CD4-positive, alpha-beta T cell (primary cell): ENCODE measurements around the gene PROSER2. TPM values are rescaled to one million over a fixed set of nuclear protein-coding genes. Genes with fewer than 3 reads are reported as not detected.

Source experiments
- ATAC-seq: fragments of 200-7000 bp; cut with Tn5 transposase; one replicate; pipeline ENCODE4 v1.10.0; 2022; ENCODE audit warnings: mild to moderate bottlenecking; ENCODE audit not compliant: poor library complexity
- CTCF ChIA-PET: fragments of 350-600 bp; sonication (Branson Sonifier 250); formaldehyde crosslinking; loops from one replicate; lab custom pipeline; 2021; ENCODE audit warnings: antibody characterized with exemption, inconsistent platforms; lab: Charles Lee
- POLR2A ChIA-PET: fragments of 350-600 bp; sonication (Branson Sonifier 250); formaldehyde crosslinking; loops from one replicate; lab custom pipeline; 2021; ENCODE audit warnings: antibody characterized with exemption, inconsistent platforms; lab: Charles Lee
- DNase-seq, 14 experiments: peaks; one replicate each; pipeline ENCODE4 v3.0.0-alpha.2; 2013 to 2020; ENCODE audit warnings: mixed read lengths in 2 of 14
- H3K27ac ChIP-seq, 2 donors: one replicate each; pipeline versions ENCODE4 v1.5.1 to v1.7.0; 2013; ENCODE audit warnings: low read length in 2 of 2, low read depth in 1 of 2, mild to moderate bottlenecking in 1 of 2
- H3K27me3 ChIP-seq, 2 experiments: 1 replicate in 1 of 2; 2 replicates in 1 of 2; pipeline versions ENCODE4 v1.6.1 to v1.7.0; 2013; ENCODE audit warnings: low read length in 2 of 2, control low read depth in 1 of 2, mild to moderate bottlenecking in 1 of 2, moderate library complexity in 1 of 2; ENCODE audit not compliant: insufficient read depth in 2 of 2, control insufficient read depth in 1 of 2
- H3K36me3 ChIP-seq: one replicate; pipeline ENCODE4 v1.6.1; 2013; ENCODE audit warnings: low read length, control low read depth; ENCODE audit not compliant: insufficient read depth
- H3K4me1 ChIP-seq: one replicate; pipeline ENCODE4 v1.6.1; 2013; ENCODE audit warnings: low read length, control low read depth; ENCODE audit not compliant: insufficient read depth
- H3K4me3 ChIP-seq: one replicate; pipeline ENCODE4 v1.5.1; 2013; ENCODE audit warnings: mild to moderate bottlenecking, low read length, moderate library complexity
- H3K9me3 ChIP-seq, 2 experiments: 1 replicate in 1 of 2; 2 replicates in 1 of 2; pipeline versions ENCODE4 v1.6.1 to v1.7.0; 2013; ENCODE audit warnings: low read length in 2 of 2, mild to moderate bottlenecking in 2 of 2, control low read depth in 1 of 2, moderate library complexity in 1 of 2; ENCODE audit not compliant: control insufficient read depth in 1 of 2, insufficient read depth in 1 of 2
- H3K27ac Mint-ChIP-seq: one replicate; pipeline ENCODE4 v1.8.0; 2020; ENCODE audit warnings: mixed read lengths
- H3K27me3 Mint-ChIP-seq: one replicate; pipeline ENCODE4 v1.8.0; 2021; ENCODE audit warnings: mixed read lengths
- H3K36me3 Mint-ChIP-seq: one replicate; pipeline ENCODE4 v1.8.0; 2021; ENCODE audit warnings: low read depth, mixed read lengths
- H3K4me1 Mint-ChIP-seq: one replicate; pipeline ENCODE4 v1.8.0; 2021; ENCODE audit warnings: low read depth, mixed read lengths
- H3K4me3 Mint-ChIP-seq: one replicate; pipeline ENCODE4 v1.8.0; 2020; ENCODE audit warnings: mild to moderate bottlenecking, mixed read lengths
- H3K9me3 Mint-ChIP-seq: one replicate; pipeline ENCODE4 v1.8.0; 2020; ENCODE audit warnings: mixed read lengths
- CTCF ChIP-seq: fragments of 200-600 bp; IDR thresholded peaks from one replicate; pipeline ENCODE4 v1.8.0; 2022; ENCODE audit warnings: antibody characterized with exemption, mild to moderate bottlenecking
- intact Hi-C, 2 experiments: fragments of 100-400 bp; cut with DNase I in 1 of 2; cut with micrococcal nuclease in 1 of 2; formaldehyde crosslinking; loops; one replicate each; pipeline versions ENCODE4 v1.15.1 to v1.9.0; 2023 to 2025; cut with DNase I, micrococcal nuclease
- total RNA-seq, 174 experiments: library from RNA in 2 of 174; stranded (reverse) in 2 of 174; gene quantifications; one replicate each; pipeline ENCODE4 v1.2.3 and lab custom pipeline; 2021 to 2026

PROSER2 gene
- total RNA-seq, 2 experiments from 2014 or later: 1.1 TPM

- H3K4me3 ChIP-seq: no peak overlapping the region
- no peaks in the 10 kb centered on the region for H3K27me3 ChIP-seq
- no peaks in the 10 kb centered on the region for H3K36me3 ChIP-seq
- ChIA-PET POLR2A (no interaction called here), CTCF (no interaction called here)
- Mint-ChIP-seq H3K27me3 (no peaks in the 10 kb centered on the region), H3K4me3 (no peak overlapping the region), H3K36me3 (no peaks in the 10 kb centered on the region), H3K4me1 (no peaks in the 10 kb centered on the region), H3K27ac (no peak overlapping the region), H3K9me3 (no peaks in the 10 kb centered on the region)
- intact Hi-C loops: no loop called here
- ATAC-seq: no peak
- H3K9me3 ChIP-seq: no peaks in the 10 kb centered on the region
- no peaks in the 10 kb centered on the region for H3K4me1 ChIP-seq
- H3K27ac ChIP-seq: no peak overlapping the region
- DNase-seq: no peak
- TF ChIP-seq CTCF: no peak
Measured at GRCh38 chr10:11902646-11903045, 79.5 kb downstream of the PROSER2 start.

DNA sequence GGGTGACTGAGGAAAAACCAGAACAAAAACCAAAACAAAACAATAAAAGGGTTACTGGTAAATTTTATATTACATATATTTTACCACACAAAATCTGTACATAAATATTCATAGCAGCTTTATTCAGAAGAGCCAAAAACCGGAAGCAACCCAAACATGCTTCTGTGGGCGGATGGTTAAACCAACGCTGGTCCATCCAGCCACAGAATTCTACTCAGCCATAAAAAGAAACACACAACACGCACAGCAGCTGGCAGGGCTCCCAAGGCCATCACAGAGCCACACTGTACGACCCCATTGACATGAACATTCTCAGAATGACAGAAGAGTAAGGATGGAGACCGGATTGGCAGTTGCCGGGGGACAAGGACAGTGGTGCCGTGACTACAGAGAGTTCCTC lies 83.6 kb downstream of the PROSER2 start:
- no peaks in the 10 kb centered on the region for H3K9me3 Mint-ChIP-seq
- POLR2A ChIA-PET: no interaction called here
- CTCF ChIA-PET: no interaction called here

GRCh38 chr10:11907914-11908313 lies 84.8 kb downstream of the PROSER2 start:
- H3K9me3 ChIP-seq: no peaks in the 10 kb centered on the region
- no peak for TF ChIP-seq CTCF
- H3K9me3 Mint-ChIP-seq: no peaks in the 10 kb centered on the region
- no peaks in the 10 kb centered on the region for H3K27me3 Mint-ChIP-seq
- no peak overlapping the region for H3K27ac ChIP-seq
- H3K4me3 ChIP-seq: no peak overlapping the region
- no peaks in the 10 kb centered on the region for H3K36me3 ChIP-seq
- H3K4me1 ChIP-seq: no peaks in the 10 kb centered on the region
- no peak for ATAC-seq
- no peak for DNase-seq
- CTCF ChIA-PET: no interaction called here
- intact Hi-C loops: no loop called here
- H3K36me3 Mint-ChIP-seq: no peaks in the 10 kb centered on the region
- POLR2A ChIA-PET: no interaction called here
- H3K27me3 ChIP-seq: no peaks in the 10 kb centered on the region
- no peaks in the 10 kb centered on the region for H3K4me1 Mint-ChIP-seq
- H3K4me3 Mint-ChIP-seq: no peak overlapping the region
- no peak overlapping the region for H3K27ac Mint-ChIP-seq

More for the DNA sequence above, 83.6 kb downstream of the PROSER2 start:
- Mint-ChIP-seq H3K36me3 (no peaks in the 10 kb centered on the region), H3K4me1 (no peaks in the 10 kb centered on the region), H3K4me3 (no peak overlapping the region), H3K27me3 (no peaks in the 10 kb centered on the region), H3K27ac (no peak overlapping the region)
- no peaks in the 10 kb centered on the region for H3K9me3 ChIP-seq
- intact Hi-C loops: no loop called here
- H3K4me1 ChIP-seq: no peaks in the 10 kb centered on the region
- DNase-seq (no peak), ATAC-seq (no peak)
- H3K36me3 ChIP-seq: no peaks in the 10 kb centered on the region
- H3K27ac ChIP-seq: no peak overlapping the region
- TF ChIP-seq CTCF: no peak
- no peak overlapping the region for H3K4me3 ChIP-seq
- H3K27me3 ChIP-seq: no peaks in the 10 kb centered on the region
